B cell (primary cell): ENCODE data around the gene DRC1.

Experiments
- CTCF ChIP-seq: fragments of 200-600 bp; IDR thresholded peaks from one replicate; pipeline ENCODE4 v1.8.0; 2022; ENCODE audit warnings: antibody characterized with exemption, mild to moderate bottlenecking
- EZH2 ChIP-seq: IDR thresholded peaks from 2 replicates; pipeline ENCODE4 v1.6.1; 2012; ENCODE audit warnings: borderline replicate concordance, low read depth, mild to moderate bottlenecking, moderate library complexity, low read length; ENCODE audit not compliant: insufficient read depth, poor library complexity, severe bottlenecking

DNA sequence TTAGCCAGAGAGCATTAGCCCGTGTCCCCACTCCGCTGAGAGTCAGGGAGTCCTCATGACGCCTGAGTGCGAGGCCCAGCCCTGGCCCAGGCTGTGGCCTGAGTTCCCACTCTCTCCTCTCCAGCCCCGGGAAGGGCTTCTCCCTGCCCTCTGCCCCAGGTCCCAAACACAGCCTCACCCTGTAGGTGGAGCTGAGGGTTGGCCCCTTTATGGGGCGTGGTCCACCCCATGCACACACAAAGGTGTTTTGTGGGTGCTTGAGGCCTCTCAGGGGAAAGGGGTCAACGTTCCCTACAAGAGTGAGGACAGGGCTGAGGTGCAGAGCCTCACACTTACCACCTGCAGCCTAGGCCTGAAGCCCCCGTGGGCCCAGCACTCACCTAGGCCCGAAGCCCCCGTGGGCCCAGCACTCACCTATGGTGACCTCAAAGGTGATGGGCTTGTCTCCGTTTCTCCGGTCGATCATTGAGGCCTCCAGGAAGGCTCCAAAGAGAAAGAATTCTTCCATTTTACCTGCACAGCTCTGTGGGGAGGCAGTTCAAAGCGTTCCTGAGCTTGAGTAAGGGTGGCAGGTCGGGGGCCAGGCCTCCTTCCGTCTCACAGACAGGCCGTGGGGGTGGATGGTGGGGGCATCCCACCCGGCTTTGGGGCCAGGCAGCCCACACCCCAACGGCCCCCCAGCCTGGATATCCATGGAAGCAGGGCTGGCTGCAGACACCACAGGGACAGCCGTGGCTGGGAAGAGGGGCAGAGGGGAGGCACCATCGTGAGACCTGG is 78.3 kb downstream of the DRC1 start:
- TF ChIP-seq CTCF (no peak), EZH2 (no peak)
